Measurements from ENCODE around the gene SMIM21. TPM values are rescaled to one million over a fixed set of nuclear protein-coding genes. Genes with fewer than 3 reads are reported as not detected.

Gene SMIM21
- total and polyA plus RNA-seq, 3 experiments from 2014 or later, result not detected

GRCh38 chr18:75464356-75464755 is 36.9 kb upstream of the SMIM21 start:
- Histone ChIP-seq H3K27ac (ENCODE audit: low read depth, low read length) (no peak overlapping the region), H3K27me3 (ENCODE audit: insufficient read depth, low read length, poor library complexity, severe bottlenecking) (no peaks in the 10 kb centered on the region), H3K4me1 (ENCODE audit: insufficient read depth, low read length) (no peaks in the 10 kb centered on the region), H3K36me3 (ENCODE audit: insufficient read depth, low read length) (no peaks in the 10 kb centered on the region), H3K4me3 (ENCODE audit: low read length) (no peak overlapping the region), H3K9me3 (ENCODE audit: low read length) (no peaks in the 10 kb centered on the region)
- CTCF ChIA-PET, result no interaction called here
- no peak for DNase-seq
- no peak overlapping the region for H3K27ac Mint-ChIP-seq
- H3K36me3 Mint-ChIP-seq, result peaks cover 0 to 2% (median 0%) of the 10 kb centered on the region in 3 donors
- H3K4me1 Mint-ChIP-seq, result no peaks in the 10 kb centered on the region
- no peak overlapping the region for H3K4me3 Mint-ChIP-seq
- H3K9me3 Mint-ChIP-seq, result no peaks in the 10 kb centered on the region
- POLR2A ChIA-PET, result no interaction called here
- H3K27me3 Mint-ChIP-seq, result peaks cover 9 to 11% of the 10 kb centered on the region in 2 donors

DNA sequence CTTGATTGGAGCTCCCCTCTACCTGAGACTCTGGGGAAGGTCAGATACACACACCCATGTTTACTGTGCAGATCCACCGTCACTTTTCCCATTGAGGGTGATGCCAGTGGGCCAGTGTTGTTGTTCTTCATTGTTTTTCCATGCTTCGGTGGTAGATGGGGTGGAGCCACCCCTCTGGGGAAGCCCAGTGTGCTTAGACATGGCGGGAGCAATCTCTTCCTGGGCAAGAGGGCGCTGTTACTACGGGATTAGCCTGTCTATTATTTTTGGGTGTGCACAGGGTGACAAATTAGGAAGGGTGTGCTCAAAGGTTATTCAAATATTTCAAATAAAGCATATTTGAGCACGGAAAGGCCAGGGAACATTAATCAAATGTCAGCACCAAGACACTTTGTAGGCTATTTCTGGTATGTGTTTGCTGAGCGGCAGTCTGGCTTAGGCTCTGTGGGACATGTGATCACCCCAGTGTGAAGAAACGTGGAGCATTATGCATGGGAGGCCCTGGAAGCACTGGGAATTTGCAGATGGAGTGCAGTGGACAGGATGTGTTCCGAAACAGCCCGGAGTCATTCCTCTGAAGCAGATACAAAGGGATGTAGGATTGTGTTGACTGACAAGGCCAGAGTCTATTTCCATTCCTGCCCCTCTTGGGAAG is 34.8 kb upstream of the SMIM21 start:
- POLR2A ChIA-PET, result interaction anchor here (0.7 kb wide), 1 partner anchor 877 kb away, joined by 3 read pairs; no protein-coding TSS in a partner anchor
- Histone ChIP-seq H3K4me1 (ENCODE audit: insufficient read depth, low read length) (no peaks in the 10 kb centered on the region), H3K27ac (ENCODE audit: low read depth, low read length) (no peak overlapping the region), H3K27me3 (ENCODE audit: insufficient read depth, low read length, poor library complexity, severe bottlenecking) (no peaks in the 10 kb centered on the region), H3K4me3 (ENCODE audit: low read length) (no peak overlapping the region), H3K9me3 (ENCODE audit: low read length) (no peaks in the 10 kb centered on the region), H3K36me3 (ENCODE audit: insufficient read depth, low read length) (no peaks in the 10 kb centered on the region)
- Mint-ChIP-seq H3K4me3 (no peak overlapping the region), H3K4me1 (no peaks in the 10 kb centered on the region), H3K27ac (no peak overlapping the region), H3K9me3 (peaks cover 4 to 14% (median 11%) of the 10 kb centered on the region in 5 donors), H3K36me3 (peaks cover 0 to 11% (median 2%) of the 10 kb centered on the region in 3 donors), H3K27me3 (peaks cover 28 to 29% of the 10 kb centered on the region in 2 donors)
- DNase-seq, result no peak
- CTCF ChIA-PET, result interaction anchor here (1.7 kb wide), 1 partner anchor 16 kb away, joined by 5 read pairs; no protein-coding TSS in a partner anchor

- Histone ChIP-seq H3K36me3 (ENCODE audit: insufficient read depth, low read length) (no peaks in the 10 kb centered on the region), H3K9me3 (ENCODE audit: low read length) (no peaks in the 10 kb centered on the region), H3K4me1 (ENCODE audit: insufficient read depth, low read length) (no peaks in the 10 kb centered on the region), H3K27me3 (ENCODE audit: insufficient read depth, low read length, poor library complexity, severe bottlenecking) (peaks cover 18% of the 10 kb centered on the region), H3K4me3 (ENCODE audit: low read length) (peak overlapping the region; percentile 22), H3K27ac (ENCODE audit: low read depth, low read length) (no peak overlapping the region)
- Mint-ChIP-seq H3K27ac (no peak overlapping the region), H3K27me3 (peaks cover 59 to 79% of the 10 kb centered on the region in 2 donors), H3K4me1 (peaks cover 8 to 12% (median 10%) of the 10 kb centered on the region in 3 donors), H3K36me3 (peaks cover 0 to 11% (median 2%) of the 10 kb centered on the region in 3 donors), H3K4me3 (peak overlapping the region in 6 of 7 donors; percentile 54 to 69 (median 59)), H3K9me3 (peaks cover 7 to 14% (median 12%) of the 10 kb centered on the region in 5 donors)
- POLR2A ChIA-PET, result no interaction called here
- no peak for DNase-seq
- CTCF ChIA-PET, result no interaction called here
Observed at GRCh38 chr18:75456199-75456631, 28.7 kb upstream of the SMIM21 start.

GRCh38 chr18:75455249-75456198 is 28.0 kb upstream of the SMIM21 start:
- peaks cover 58 to 84% of the 10 kb centered on the region in 2 donors for H3K27me3 Mint-ChIP-seq
- H3K4me3 ChIP-seq (ENCODE audit: low read length), result peak overlapping the region; percentile 22

DNA sequence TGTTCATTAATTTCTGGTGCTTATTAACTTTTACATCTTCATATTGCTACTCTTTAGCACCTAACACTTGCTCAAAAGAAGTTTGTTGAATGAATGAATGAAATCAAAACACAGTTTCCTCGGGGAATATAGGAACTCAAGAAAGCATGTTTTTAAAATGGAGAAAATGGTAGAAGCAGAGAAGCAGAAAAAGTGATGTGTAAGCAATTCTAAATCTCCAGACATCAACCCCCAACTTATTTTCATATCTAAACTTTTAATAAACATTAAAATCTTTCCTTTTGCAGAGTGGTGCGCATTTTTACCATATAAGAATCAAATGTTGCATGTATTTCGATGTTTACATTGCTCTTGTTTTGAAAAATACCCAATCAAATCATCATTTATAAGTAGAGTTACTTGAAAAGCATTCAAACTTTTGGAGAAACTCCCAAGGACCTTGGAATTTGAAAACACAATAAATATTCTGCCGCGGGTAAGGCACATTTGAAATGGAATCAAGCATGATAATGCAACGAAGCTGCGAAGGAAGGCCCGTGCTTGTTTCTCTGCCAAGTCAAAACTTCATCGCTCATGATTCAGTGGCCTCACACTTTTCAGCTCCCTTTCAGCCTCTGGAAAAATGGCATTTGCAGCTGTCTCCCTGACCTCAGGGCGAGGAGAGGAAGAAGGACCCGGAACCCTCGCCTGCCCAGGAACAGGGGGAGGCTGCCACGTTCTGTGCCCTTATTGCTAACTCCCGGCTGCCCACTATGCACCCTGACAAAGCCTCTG is 26.7 kb upstream of the SMIM21 start:
- H3K36me3 Mint-ChIP-seq, result peaks cover 0 to 11% (median 0%) of the 10 kb centered on the region in 3 donors
- peaks cover 8 to 12% (median 10%) of the 10 kb centered on the region in 3 donors for H3K4me1 Mint-ChIP-seq
- no peak overlapping the region for H3K27ac Mint-ChIP-seq
- H3K27me3 Mint-ChIP-seq, result peaks cover 61 to 81% of the 10 kb centered on the region in 2 donors
- peak overlapping the region in 1 of 7 donors; percentile 13 for H3K4me3 Mint-ChIP-seq
- H3K36me3 ChIP-seq (ENCODE audit: insufficient read depth, low read length), result no peaks in the 10 kb centered on the region
- peaks cover 18% of the 10 kb centered on the region for H3K27me3 ChIP-seq (ENCODE audit: insufficient read depth, low read length, poor library complexity, severe bottlenecking)
- CTCF ChIA-PET, result no interaction called here
- H3K4me1 ChIP-seq (ENCODE audit: insufficient read depth, low read length), result no peaks in the 10 kb centered on the region
- DNase-seq, result no peak
- no peak overlapping the region for H3K27ac ChIP-seq (ENCODE audit: low read depth, low read length)
- peaks cover 6 to 14% (median 12%) of the 10 kb centered on the region in 5 donors for H3K9me3 Mint-ChIP-seq
- POLR2A ChIA-PET, result no interaction called here
- no peak overlapping the region for H3K4me3 ChIP-seq (ENCODE audit: low read length)
- no peaks in the 10 kb centered on the region for H3K9me3 ChIP-seq (ENCODE audit: low read length)

More at GRCh38 chr18:75455249-75456198, 28.0 kb upstream of the SMIM21 start:
- H3K27ac ChIP-seq (ENCODE audit: low read depth, low read length), result no peak overlapping the region
- H3K4me1 ChIP-seq (ENCODE audit: insufficient read depth, low read length), result no peaks in the 10 kb centered on the region
- H3K4me1 Mint-ChIP-seq, result peaks cover 8 to 12% (median 10%) of the 10 kb centered on the region in 3 donors
- peaks cover 7 to 14% (median 12%) of the 10 kb centered on the region in 5 donors for H3K9me3 Mint-ChIP-seq
- DNase-seq, result no peak
- ChIA-PET POLR2A (no interaction called here), CTCF (no interaction called here)
- H3K36me3 ChIP-seq (ENCODE audit: insufficient read depth, low read length), result no peaks in the 10 kb centered on the region
- H3K27ac Mint-ChIP-seq, result peak overlapping the region in 1 of 8 donors; percentile 40
- H3K27me3 ChIP-seq (ENCODE audit: insufficient read depth, low read length, poor library complexity, severe bottlenecking), result peaks cover 18% of the 10 kb centered on the region
- peak overlapping the region in 6 of 7 donors; percentile 47 to 69 (median 62) for H3K4me3 Mint-ChIP-seq
- peaks cover 0 to 11% (median 2%) of the 10 kb centered on the region in 3 donors for H3K36me3 Mint-ChIP-seq
- no peaks in the 10 kb centered on the region for H3K9me3 ChIP-seq (ENCODE audit: low read length)

GRCh38 chr18:75450906-75451305 is 23.4 kb upstream of the SMIM21 start:
- Mint-ChIP-seq H3K9me3 (peaks cover 2 to 10% (median 7%) of the 10 kb centered on the region in 5 donors), H3K4me3 (no peak overlapping the region), H3K27me3 (peaks cover 33 to 59% of the 10 kb centered on the region in 2 donors), H3K4me1 (peaks cover under 1 to 5% (median 4%) of the 10 kb centered on the region in 3 donors), H3K27ac (no peak overlapping the region), H3K36me3 (peaks cover 0 to 3% (median 0%) of the 10 kb centered on the region in 3 donors)
- H3K27ac ChIP-seq (ENCODE audit: low read depth, low read length), result no peak overlapping the region
- ChIA-PET CTCF (no interaction called here), POLR2A (no interaction called here)
- H3K27me3 ChIP-seq (ENCODE audit: insufficient read depth, low read length, poor library complexity, severe bottlenecking), result peaks cover 5% of the 10 kb centered on the region
- H3K9me3 ChIP-seq (ENCODE audit: low read length), result no peaks in the 10 kb centered on the region
- no peaks in the 10 kb centered on the region for H3K4me1 ChIP-seq (ENCODE audit: insufficient read depth, low read length)
- no peaks in the 10 kb centered on the region for H3K36me3 ChIP-seq (ENCODE audit: insufficient read depth, low read length)
- DNase-seq, result no peak
- H3K4me3 ChIP-seq (ENCODE audit: low read length), result no peak overlapping the region

DNA sequence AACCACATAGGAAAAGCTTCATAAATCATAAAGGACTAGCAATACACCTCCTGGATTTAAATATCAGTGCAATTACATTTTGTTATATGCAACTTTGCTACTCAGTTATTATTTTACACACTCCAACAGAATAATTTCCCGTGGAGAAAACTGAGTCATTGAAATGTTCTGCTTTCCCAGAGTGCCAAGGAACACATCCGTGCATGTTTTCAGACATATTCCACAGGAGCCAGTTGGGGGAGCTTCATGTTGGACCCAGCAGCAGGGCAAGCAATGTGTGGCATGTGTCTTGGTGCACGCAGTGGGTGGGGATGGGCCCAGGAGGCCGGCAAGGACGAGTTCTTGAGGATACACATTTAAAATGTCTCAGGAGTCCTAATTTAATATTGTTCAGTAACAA is 14.4 kb upstream of the SMIM21 start:
- no peaks in the 10 kb centered on the region for H3K27me3 ChIP-seq (ENCODE audit: insufficient read depth, low read length, poor library complexity, severe bottlenecking)
- peaks cover 3% of the 10 kb centered on the region for H3K4me1 ChIP-seq (ENCODE audit: insufficient read depth, low read length)
- ChIA-PET POLR2A (no interaction called here), CTCF (no interaction called here)
- H3K9me3 ChIP-seq (ENCODE audit: low read length), result no peaks in the 10 kb centered on the region
- Mint-ChIP-seq H3K4me1 (peaks cover 3 to 8% (median 5%) of the 10 kb centered on the region in 3 donors), H3K27me3 (peaks cover 5 to 30% of the 10 kb centered on the region in 2 donors), H3K9me3 (peaks cover 0 to 2% (median 0%) of the 10 kb centered on the region in 5 donors), H3K36me3 (no peaks in the 10 kb centered on the region), H3K27ac (no peak overlapping the region), H3K4me3 (no peak overlapping the region)
- no peak overlapping the region for H3K4me3 ChIP-seq (ENCODE audit: low read length)
- H3K36me3 ChIP-seq (ENCODE audit: insufficient read depth, low read length), result no peaks in the 10 kb centered on the region
- no peak overlapping the region for H3K27ac ChIP-seq (ENCODE audit: low read depth, low read length)
- DNase-seq, result no peak
